Measurements from ENCODE around the gene SRGAP2C. TPM values are rescaled to one million over a fixed set of nuclear protein-coding genes. Genes with fewer than 3 reads are reported as not detected.
A peak's percentile ranks its signal among the peaks of the same experiment; 100 is the strongest.
"Not testable (repeated sequence)": the region's sequence is repeated elsewhere in the genome, so short reads cannot be mapped to it uniquely, and the experiment has no call there.

The SRGAP2C gene
- total RNA-seq, 2 experiments from 2014 or later, result 26.3 to 31.0 TPM

DNA sequence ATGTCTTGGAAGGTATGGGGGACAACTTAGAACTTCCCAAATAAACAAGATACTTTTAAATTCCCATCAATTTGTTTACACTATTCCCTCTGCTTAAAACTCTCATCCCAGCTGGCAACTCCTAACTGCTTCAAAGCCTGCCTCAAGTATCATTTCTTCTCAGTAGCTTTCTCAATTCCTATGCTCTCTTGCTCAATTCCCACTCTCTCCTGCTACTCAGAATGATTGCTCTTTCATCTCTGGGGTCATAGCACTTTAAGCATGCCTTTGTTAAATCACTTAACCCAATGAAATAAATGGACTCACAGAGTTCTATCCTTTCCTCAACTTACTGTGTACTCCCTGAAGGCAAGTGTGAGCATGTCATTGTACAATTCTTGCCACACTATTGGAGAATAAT, 19.5 kb upstream of the SRGAP2C start:
- POLR2A ChIA-PET, H3K4me3 Mint-ChIP-seq: not testable (repeated sequence)

DNA sequence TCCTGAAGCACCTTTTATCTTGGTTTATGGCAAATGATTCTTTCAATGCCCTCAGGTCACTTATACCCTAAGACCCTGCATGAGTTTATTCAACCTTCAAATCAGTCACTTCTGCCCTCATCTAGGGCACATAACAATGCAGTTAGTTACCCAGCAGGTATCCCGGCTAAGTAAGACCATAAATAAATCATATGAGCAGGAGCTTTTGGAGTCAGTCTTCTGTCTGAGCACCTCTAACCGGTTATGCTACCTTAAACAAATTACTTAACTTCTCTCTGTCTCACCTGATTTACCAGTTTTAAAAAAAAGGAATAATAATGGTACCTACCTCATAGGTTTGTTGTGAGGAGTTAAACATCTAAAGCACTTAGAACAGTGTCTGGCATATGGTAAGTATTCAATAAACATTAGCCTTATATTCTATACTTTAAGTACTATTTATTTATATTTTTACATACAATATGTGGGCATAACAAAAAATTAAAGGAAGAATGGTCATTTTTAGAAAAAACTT, 17.5 kb upstream of the SRGAP2C start:
- DNase-seq; H3K36me3 Mint-ChIP-seq; H3K9me3 Mint-ChIP-seq; ATAC-seq (ENCODE audit: low read depth); POLR2A ChIA-PET; H3K4me1 Mint-ChIP-seq; H3K27ac Mint-ChIP-seq; H3K27me3 Mint-ChIP-seq; H3K4me3 Mint-ChIP-seq: not testable (repeated sequence)

More for the DNA sequence above, 19.5 kb upstream of the SRGAP2C start:
- H3K27me3 Mint-ChIP-seq; H3K9me3 Mint-ChIP-seq; H3K36me3 Mint-ChIP-seq; H3K27ac Mint-ChIP-seq; DNase-seq; H3K4me1 Mint-ChIP-seq; ATAC-seq (ENCODE audit: low read depth): not testable (repeated sequence)

DNA sequence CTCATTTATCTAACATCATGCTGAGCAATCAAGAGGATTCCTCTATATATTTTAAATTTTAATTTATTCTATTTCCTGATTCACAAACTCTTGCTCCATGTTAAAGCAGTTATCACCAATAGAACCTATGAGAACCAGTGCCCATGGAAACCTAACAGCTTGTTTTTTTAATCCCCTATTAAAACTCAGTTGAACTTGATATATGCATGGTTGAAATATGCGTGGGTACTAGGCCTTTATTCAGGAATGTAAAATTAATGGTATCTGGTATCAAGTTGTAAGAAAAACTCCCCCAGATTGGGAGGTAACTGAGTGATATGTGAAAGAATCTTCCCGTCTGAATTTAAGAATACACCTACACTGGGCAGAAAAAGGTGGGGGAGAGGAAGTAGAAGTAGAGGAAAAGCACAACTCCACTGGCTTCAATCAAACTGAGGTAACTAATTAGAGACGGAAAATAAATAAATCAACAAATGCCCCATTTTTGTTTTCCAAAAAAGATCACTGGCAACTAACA, 16.6 kb upstream of the SRGAP2C start:
- H3K9me3 Mint-ChIP-seq; H3K27me3 Mint-ChIP-seq; DNase-seq; ATAC-seq (ENCODE audit: low read depth); H3K4me1 Mint-ChIP-seq; H3K27ac Mint-ChIP-seq; POLR2A ChIA-PET; H3K4me3 Mint-ChIP-seq; H3K36me3 Mint-ChIP-seq: not testable (repeated sequence)

GRCh38 chr1:121176649-121177048, 8.1 kb upstream of the SRGAP2C start:
- ATAC-seq (ENCODE audit: low read depth); H3K27me3 Mint-ChIP-seq; H3K36me3 Mint-ChIP-seq; H3K27ac Mint-ChIP-seq; H3K4me3 Mint-ChIP-seq; DNase-seq; POLR2A ChIA-PET; H3K9me3 Mint-ChIP-seq; H3K4me1 Mint-ChIP-seq: not testable (repeated sequence)

DNA sequence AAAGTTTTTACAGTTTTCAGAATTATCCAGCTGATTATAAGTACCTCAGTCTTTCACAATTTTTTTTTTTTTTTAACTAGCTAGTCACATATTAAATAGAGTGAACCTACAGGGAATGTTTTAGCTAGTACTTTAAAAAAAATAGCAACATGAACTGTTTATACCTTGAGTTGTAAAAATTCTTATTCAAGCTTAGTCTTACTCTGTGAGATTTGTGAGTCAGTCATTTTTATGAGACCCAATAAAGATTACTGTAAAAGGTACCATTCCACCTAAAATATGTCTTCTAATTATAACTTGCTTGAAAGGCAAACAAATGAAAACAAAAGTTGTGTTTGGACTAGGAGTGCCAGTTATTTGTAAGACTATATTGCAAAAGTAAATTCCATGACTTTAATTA, 6.6 kb upstream of the SRGAP2C start:
- not testable (repeated sequence) for H3K4me1 Mint-ChIP-seq; ATAC-seq (ENCODE audit: low read depth)

GRCh38 chr1:121183867-121184266, 908 bp upstream of the SRGAP2C start:
- H3K4me1 Mint-ChIP-seq; H3K9me3 Mint-ChIP-seq; POLR2A ChIA-PET; H3K36me3 Mint-ChIP-seq; H3K27me3 Mint-ChIP-seq; H3K27ac Mint-ChIP-seq; ATAC-seq (ENCODE audit: low read depth): not testable (repeated sequence)
- H3K4me3 Mint-ChIP-seq, result peak overlapping the region; percentile 61
- peak; percentile 35 for DNase-seq

More for the DNA sequence above, 6.6 kb upstream of the SRGAP2C start:
- POLR2A ChIA-PET, H3K36me3 Mint-ChIP-seq, H3K27me3 Mint-ChIP-seq, H3K27ac Mint-ChIP-seq, H3K4me3 Mint-ChIP-seq, H3K9me3 Mint-ChIP-seq, DNase-seq: not testable (repeated sequence)

- not testable (repeated sequence) for H3K9me3 Mint-ChIP-seq
Observed at GRCh38 chr1:121185140-121185708, 449 bp downstream of the SRGAP2C start.

GRCh38 chr1:121186191-121186590, 1.4 kb downstream of the SRGAP2C start:
- ATAC-seq (ENCODE audit: low read depth); H3K36me3 Mint-ChIP-seq; H3K9me3 Mint-ChIP-seq; H3K27ac Mint-ChIP-seq; H3K27me3 Mint-ChIP-seq; POLR2A ChIA-PET; H3K4me3 Mint-ChIP-seq; H3K4me1 Mint-ChIP-seq; DNase-seq: not testable (repeated sequence)

More at GRCh38 chr1:121185140-121185708, 449 bp downstream of the SRGAP2C start:
- H3K4me1 Mint-ChIP-seq, H3K36me3 Mint-ChIP-seq, POLR2A ChIA-PET, H3K27me3 Mint-ChIP-seq, DNase-seq: not testable (repeated sequence)
- peak overlapping the region; percentile 90 for H3K27ac Mint-ChIP-seq
- peak overlapping the region; percentile 96 for H3K4me3 Mint-ChIP-seq
- ATAC-seq (ENCODE audit: low read depth), result peak; percentile 2

DNA sequence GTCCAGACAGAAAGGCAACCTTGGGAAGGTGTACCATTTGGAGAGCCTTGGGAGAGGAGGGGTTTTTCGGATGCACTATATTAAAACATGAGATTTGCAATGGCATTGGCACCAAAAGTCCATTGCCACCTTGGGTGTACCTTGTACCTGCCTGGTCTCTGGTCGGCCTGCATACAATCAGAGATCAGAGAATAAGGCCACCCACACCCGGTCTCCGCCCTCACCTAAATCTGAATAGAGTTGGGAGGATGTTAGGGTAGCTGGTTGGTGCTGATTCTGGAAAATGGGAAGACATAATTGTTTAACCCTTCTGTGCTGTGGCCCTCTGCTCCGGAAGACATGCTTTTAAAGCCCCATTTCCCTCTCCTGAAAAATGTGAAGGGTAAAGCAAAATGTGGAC, 3.1 kb downstream of the SRGAP2C start:
- H3K36me3 Mint-ChIP-seq; H3K4me1 Mint-ChIP-seq; POLR2A ChIA-PET; H3K27ac Mint-ChIP-seq; ATAC-seq (ENCODE audit: low read depth); H3K27me3 Mint-ChIP-seq; DNase-seq; H3K9me3 Mint-ChIP-seq: not testable (repeated sequence)
- peak overlapping the region; percentile 46 for H3K4me3 Mint-ChIP-seq

DNA sequence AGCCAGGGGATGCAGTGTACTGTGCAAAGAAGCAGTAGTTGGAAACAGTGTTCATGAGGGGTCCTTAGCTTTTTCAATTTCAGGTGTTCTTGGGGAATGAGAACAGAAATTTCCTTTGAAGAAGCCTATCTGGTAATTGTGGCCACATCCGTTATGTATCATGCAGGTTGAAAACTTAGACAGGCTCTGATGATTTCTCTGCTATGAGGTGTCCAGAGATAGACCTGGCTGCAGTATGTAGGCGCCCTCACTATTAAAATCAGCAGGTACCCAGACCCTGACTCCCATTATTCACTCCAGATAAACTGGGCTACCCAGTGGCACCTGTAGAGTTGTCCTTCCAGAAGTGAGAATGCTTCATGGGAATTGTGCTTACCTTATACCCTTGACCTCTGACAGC, 7.7 kb downstream of the SRGAP2C start:
- DNase-seq; ATAC-seq (ENCODE audit: low read depth); H3K27ac Mint-ChIP-seq; H3K27me3 Mint-ChIP-seq; H3K4me1 Mint-ChIP-seq; H3K36me3 Mint-ChIP-seq; POLR2A ChIA-PET; H3K4me3 Mint-ChIP-seq; H3K9me3 Mint-ChIP-seq: not testable (repeated sequence)

- ATAC-seq (ENCODE audit: low read depth); H3K27ac Mint-ChIP-seq; H3K27me3 Mint-ChIP-seq; H3K4me1 Mint-ChIP-seq; DNase-seq; H3K36me3 Mint-ChIP-seq; POLR2A ChIA-PET; H3K9me3 Mint-ChIP-seq; H3K4me3 Mint-ChIP-seq: not testable (repeated sequence)
Observed at GRCh38 chr1:121197095-121197882, 12.5 kb downstream of the SRGAP2C start.

DNA sequence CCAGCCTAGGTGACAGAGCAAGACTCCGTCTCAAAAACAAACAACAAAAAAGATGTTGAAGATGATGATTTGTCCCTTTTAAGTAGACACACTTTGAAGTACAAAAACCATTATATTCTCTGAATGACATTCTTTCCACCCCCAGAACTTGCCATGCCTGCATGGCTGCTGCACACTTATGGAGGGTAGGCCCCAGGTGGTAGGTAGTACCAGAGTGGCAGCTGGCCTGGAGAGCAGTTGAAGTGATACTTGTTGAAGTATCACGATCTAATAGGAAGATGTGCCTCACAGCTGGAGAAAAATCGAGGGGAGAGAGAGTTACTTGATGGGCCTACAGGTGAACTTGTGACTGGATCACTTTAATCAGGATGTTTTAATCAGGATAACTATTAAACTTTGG, 15.0 kb downstream of the SRGAP2C start:
- H3K4me3 Mint-ChIP-seq; H3K27me3 Mint-ChIP-seq; ATAC-seq (ENCODE audit: low read depth); H3K27ac Mint-ChIP-seq; H3K9me3 Mint-ChIP-seq; H3K36me3 Mint-ChIP-seq; H3K4me1 Mint-ChIP-seq; POLR2A ChIA-PET; DNase-seq: not testable (repeated sequence)

DNA sequence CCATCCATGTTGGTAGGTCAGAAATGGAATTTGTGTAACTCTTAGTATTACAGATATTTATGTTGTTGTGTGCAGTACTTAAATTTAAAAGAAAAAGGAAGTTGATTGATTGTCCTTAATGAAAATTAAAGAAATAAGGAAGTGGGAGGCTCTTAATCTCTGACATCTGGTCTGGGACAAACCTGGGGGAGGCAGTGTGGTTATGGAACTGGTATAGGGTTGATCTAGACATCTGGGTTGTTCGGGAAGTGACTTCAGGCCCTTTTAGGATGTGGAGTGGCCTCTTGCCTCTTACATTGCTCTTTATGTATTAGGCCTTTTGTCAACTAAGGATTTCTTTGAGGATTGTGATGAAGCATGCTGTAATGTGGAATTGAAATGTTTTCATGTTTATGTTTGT, 15.5 kb downstream of the SRGAP2C start:
- H3K4me1 Mint-ChIP-seq; DNase-seq; H3K9me3 Mint-ChIP-seq; POLR2A ChIA-PET; H3K4me3 Mint-ChIP-seq; H3K27ac Mint-ChIP-seq; H3K27me3 Mint-ChIP-seq; ATAC-seq (ENCODE audit: low read depth); H3K36me3 Mint-ChIP-seq: not testable (repeated sequence)

Data from activated naive CD8-positive, alpha-beta T cell treated with anti-CD3 and anti-CD28 coated beads, Interleukin-2, amount 10 ng/mL, durations not matched to agents 7 days and 5 days (primary cell).